ENCODE measurements around the gene LILRA6.

The LILRA6 gene

DNA sequence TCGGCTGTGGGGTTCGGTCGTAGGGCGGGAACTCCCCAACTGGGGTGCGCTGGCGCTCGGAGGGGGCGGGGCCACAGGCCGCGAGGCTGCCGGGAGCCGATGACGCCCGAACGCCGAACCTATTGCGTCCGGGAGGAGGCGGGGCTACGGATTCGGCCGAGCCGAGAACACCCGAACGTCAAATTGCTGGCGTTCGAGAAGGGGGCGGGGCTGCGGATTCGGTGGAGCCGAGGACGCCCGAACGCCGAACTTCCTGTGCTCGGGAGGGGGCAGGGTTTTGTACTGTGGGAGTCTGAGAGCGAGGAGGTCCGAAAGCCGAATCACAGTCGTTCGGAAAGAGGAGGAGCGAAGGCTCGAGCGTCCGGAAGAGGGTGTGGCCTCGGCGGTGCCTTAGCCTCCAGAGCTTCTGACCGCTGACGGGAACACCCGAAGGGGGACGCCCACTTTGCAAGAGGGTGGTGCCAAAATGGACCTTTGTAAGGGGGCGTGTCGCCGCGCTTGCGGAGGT is 52.0 kb downstream of the LILRA6 start:
- TF ChIP-seq CTCF (IDR thresholded peaks at IDR 0.05), result no peak

DNA sequence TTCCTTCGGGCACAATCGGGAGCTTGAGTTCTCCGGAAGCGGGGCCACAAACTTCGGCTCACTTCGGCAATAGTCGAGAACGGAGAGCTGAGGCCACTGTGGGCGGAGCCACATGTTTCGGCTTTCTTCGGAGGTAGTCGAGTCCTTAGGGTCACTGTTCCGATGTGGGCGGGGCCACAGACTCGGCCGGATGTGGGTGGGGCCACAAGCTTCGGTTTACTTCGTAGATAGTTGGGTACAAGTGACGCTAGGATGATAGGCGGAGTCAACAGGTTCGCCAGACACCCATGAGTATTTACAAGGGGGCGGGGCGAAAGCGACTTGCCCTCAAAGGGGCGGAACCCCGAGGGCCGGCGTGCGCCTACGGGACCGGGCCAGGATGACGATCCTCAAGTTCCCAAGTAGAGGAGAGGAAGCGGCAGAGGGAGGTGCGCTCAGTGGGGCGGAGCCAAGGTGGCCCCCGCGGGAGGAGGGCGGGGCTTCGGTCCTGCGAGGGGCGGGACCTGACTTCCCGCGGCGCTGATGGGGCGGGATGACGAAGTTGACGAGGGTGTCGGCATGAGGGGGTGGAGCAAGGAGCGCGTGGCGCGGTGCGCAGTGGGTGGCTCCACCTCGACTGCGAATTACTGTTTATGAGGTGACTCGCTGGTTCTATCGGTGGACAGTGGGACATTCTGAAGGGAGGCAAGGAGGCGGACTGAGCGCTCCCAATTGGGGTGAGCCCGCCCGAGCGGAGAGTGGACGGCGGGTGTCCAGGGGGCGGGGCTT is 52.7 kb downstream of the LILRA6 start:
- no peak for TF ChIP-seq CTCF (IDR thresholded peaks at IDR 0.05)

DNA sequence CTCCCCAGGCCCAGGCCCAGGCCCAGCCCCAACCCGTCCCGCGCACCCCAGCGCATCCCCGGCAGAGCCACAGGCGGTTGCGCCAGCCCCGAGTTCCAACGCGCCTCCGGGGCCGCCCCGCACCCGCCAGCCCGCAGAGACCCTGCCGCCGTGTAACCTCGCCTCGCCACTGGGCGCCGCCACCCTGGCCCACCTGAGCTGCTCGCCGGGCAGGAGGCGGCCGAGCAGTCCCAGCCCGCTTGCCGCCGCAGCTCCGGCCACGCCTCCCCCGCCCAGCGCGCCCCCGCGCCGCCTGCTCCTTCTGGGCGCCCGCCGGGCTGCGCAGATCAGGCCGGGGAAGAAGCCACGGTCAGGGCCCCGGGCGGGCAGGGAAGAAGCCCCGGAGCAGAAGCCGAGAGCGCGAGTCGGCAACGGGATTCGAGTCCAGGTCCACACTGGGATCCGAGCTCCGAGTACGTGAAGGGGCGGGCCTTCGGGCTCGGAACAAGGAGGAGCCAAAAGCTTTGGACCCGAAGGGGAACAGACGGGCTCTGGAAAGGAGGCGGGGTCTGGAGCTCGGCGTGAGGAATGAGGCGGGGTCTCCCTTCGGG is 53.4 kb downstream of the LILRA6 start, which contains the start of gene MBOAT7:
Gene MBOAT7 (minus strand): TSS at position 436 of the 590 bp plus-strand sequence. CDS start 1,072 bp downstream, outside the sequence.
- peak; percentile 39; the same call in 1 of the 2 replicates for TF ChIP-seq CTCF (IDR thresholded peaks at IDR 0.05)

GRCh38 chr19:54188215-54188871 is 54.2 kb downstream of the LILRA6 start:
- no peak for TF ChIP-seq CTCF (IDR thresholded peaks at IDR 0.05)

- TF ChIP-seq CTCF (IDR thresholded peaks at IDR 0.05), result no peak
Measured at GRCh38 chr19:54186934-54187381, 55.6 kb downstream of the LILRA6 start.
